ENCODE measurements around the gene PTPRM.

The PTPRM gene

GRCh38 chr18:7740821-7741220 is 173.7 kb downstream of the PTPRM start:
- Histone ChIP-seq H2AFZ (ENCODE audit: low read depth, low read length) (no peak overlapping the region), H2BK5ac (ENCODE audit: low read depth, low read length, poor library complexity, severe bottlenecking) (no peak overlapping the region), H2BK15ac (ENCODE audit: low read depth, poor library complexity, severe bottlenecking) (no peak overlapping the region), H3K18ac (ENCODE audit: low read depth in 1 of 2, low read length in 2 of 2) (no peak overlapping the region), H4K91ac (ENCODE audit: low read length) (no peak overlapping the region), H2BK120ac (ENCODE audit: low read depth, low read length) (no peak overlapping the region), H3K4ac (ENCODE audit: low read depth in 1 of 2, low read length in 2 of 2) (no peak overlapping the region), H3K14ac (ENCODE audit: low read length in 2 of 2) (no peak overlapping the region), H3K4me3 (ENCODE audit: insufficient read depth in 1 of 2, low read depth in 1 of 2, low read length in 2 of 2) (no peak overlapping the region), H3K23ac (ENCODE audit: low read length in 2 of 2) (no peak overlapping the region), H4K8ac (ENCODE audit: low read length) (no peak overlapping the region), H3K4me2 (ENCODE audit: low read length, poor library complexity, severe bottlenecking) (no peak overlapping the region), H3K79me1 (replicated peaks; ENCODE audit: low read length, poor library complexity, severe bottlenecking) (peaks cover 23% of the 10 kb centered on the region), H3K9me3 (ENCODE audit: control insufficient read depth, low read length) (peaks cover 10% of the 10 kb centered on the region), H3K9ac (ENCODE audit: low read length) (no peak overlapping the region), H2BK12ac (ENCODE audit: low read length in 2 of 2) (no peak overlapping the region), H2AK5ac (ENCODE audit: low read length, severe bottlenecking) (no peak overlapping the region), H3K36me3 (ENCODE audit: control insufficient read depth in 1 of 2, insufficient read depth in 2 of 2, low read depth in 1 of 2, low read length in 2 of 2) (no peaks in the 10 kb centered on the region), H3K27me3 (ENCODE audit: control insufficient read depth in 1 of 2, insufficient read depth in 1 of 2, low read length in 2 of 2) (no peaks in the 10 kb centered on the region), H3K4me1 (ENCODE audit: control insufficient read depth, insufficient read depth, low read depth, low read length) (peaks cover 9% of the 10 kb centered on the region), H3K27ac (ENCODE audit: low read length, poor library complexity, severe bottlenecking) (peak overlapping the region; percentile 77)
- WGBS, result 49% methylated on average over 3 of the region's 3 CpGs
- DNase-seq, result peak; percentile 9

GRCh38 chr18:7741640-7742039 is 174.5 kb downstream of the PTPRM start:
- Histone ChIP-seq H2BK15ac (ENCODE audit: low read depth, poor library complexity, severe bottlenecking) (no peak overlapping the region), H3K14ac (ENCODE audit: low read length in 2 of 2) (no peak overlapping the region), H3K4me3 (ENCODE audit: insufficient read depth in 1 of 2, low read depth in 1 of 2, low read length in 2 of 2) (no peak overlapping the region), H3K27me3 (ENCODE audit: control insufficient read depth in 1 of 2, insufficient read depth in 1 of 2, low read length in 2 of 2) (no peaks in the 10 kb centered on the region), H3K79me1 (replicated peaks; ENCODE audit: low read length, poor library complexity, severe bottlenecking) (peaks cover 23% of the 10 kb centered on the region), H2BK5ac (ENCODE audit: low read depth, low read length, poor library complexity, severe bottlenecking) (no peak overlapping the region), H4K91ac (ENCODE audit: low read length) (no peak overlapping the region), H3K36me3 (ENCODE audit: control insufficient read depth in 1 of 2, insufficient read depth in 2 of 2, low read depth in 1 of 2, low read length in 2 of 2) (no peaks in the 10 kb centered on the region), H3K23ac (ENCODE audit: low read length in 2 of 2) (no peak overlapping the region), H3K4me1 (ENCODE audit: control insufficient read depth, insufficient read depth, low read depth, low read length) (peaks cover 9% of the 10 kb centered on the region), H3K9ac (ENCODE audit: low read length) (no peak overlapping the region), H2AFZ (ENCODE audit: low read depth, low read length) (no peak overlapping the region), H3K18ac (ENCODE audit: low read depth in 1 of 2, low read length in 2 of 2) (no peak overlapping the region), H3K27ac (ENCODE audit: low read length, poor library complexity, severe bottlenecking) (no peak overlapping the region), H2AK5ac (ENCODE audit: low read length, severe bottlenecking) (no peak overlapping the region), H3K4ac (ENCODE audit: low read depth in 1 of 2, low read length in 2 of 2) (no peak overlapping the region), H3K4me2 (ENCODE audit: low read length, poor library complexity, severe bottlenecking) (no peak overlapping the region), H3K9me3 (ENCODE audit: control insufficient read depth, low read length) (peaks cover 18% of the 10 kb centered on the region), H2BK12ac (ENCODE audit: low read length in 2 of 2) (no peak overlapping the region), H4K8ac (ENCODE audit: low read length) (no peak overlapping the region), H2BK120ac (ENCODE audit: low read depth, low read length) (no peak overlapping the region)
- no peak for DNase-seq

GRCh38 chr18:7742224-7742623 is 175.1 kb downstream of the PTPRM start:
- Histone ChIP-seq H3K4ac (ENCODE audit: low read depth in 1 of 2, low read length in 2 of 2) (no peak overlapping the region), H3K27ac (ENCODE audit: low read length, poor library complexity, severe bottlenecking) (no peak overlapping the region)

DNA sequence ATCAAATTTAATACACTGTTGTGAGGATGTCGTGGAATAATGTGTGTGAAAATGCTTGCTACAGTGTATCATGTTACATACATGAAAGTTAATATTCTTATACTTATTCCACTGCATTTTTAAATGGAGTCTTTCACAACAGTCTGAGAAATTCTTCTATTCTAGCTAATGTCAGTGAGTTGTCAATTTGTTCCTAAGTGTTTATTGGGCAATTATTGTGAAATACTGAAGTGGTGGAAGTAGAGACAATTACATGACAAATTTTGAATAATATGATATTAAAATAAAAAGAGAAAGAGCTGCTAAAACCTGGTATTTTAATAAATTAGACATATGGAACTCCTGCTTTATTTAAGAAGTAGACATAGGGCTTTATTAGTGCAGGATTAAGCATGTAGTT is 176.1 kb downstream of the PTPRM start:
- Histone ChIP-seq H4K91ac (ENCODE audit: low read length) (no peak overlapping the region), H3K4me1 (ENCODE audit: control insufficient read depth, insufficient read depth, low read depth, low read length) (peaks cover 5% of the 10 kb centered on the region), H3K14ac (ENCODE audit: low read length in 2 of 2) (no peak overlapping the region), H3K36me3 (ENCODE audit: control insufficient read depth in 1 of 2, insufficient read depth in 2 of 2, low read depth in 1 of 2, low read length in 2 of 2) (no peaks in the 10 kb centered on the region), H3K18ac (ENCODE audit: low read depth in 1 of 2, low read length in 2 of 2) (no peak overlapping the region), H3K9me3 (ENCODE audit: control insufficient read depth, low read length) (peaks cover 23% of the 10 kb centered on the region), H2AFZ (ENCODE audit: low read depth, low read length) (no peak overlapping the region), H3K23ac (ENCODE audit: low read length in 2 of 2) (no peak overlapping the region), H3K9ac (ENCODE audit: low read length) (no peak overlapping the region), H2BK120ac (ENCODE audit: low read depth, low read length) (no peak overlapping the region), H2BK12ac (ENCODE audit: low read length in 2 of 2) (no peak overlapping the region), H3K4me2 (ENCODE audit: low read length, poor library complexity, severe bottlenecking) (no peak overlapping the region), H3K4ac (ENCODE audit: low read depth in 1 of 2, low read length in 2 of 2) (no peak overlapping the region), H4K8ac (ENCODE audit: low read length) (no peak overlapping the region), H2BK15ac (ENCODE audit: low read depth, poor library complexity, severe bottlenecking) (no peak overlapping the region), H2AK5ac (ENCODE audit: low read length, severe bottlenecking) (no peak overlapping the region), H3K4me3 (ENCODE audit: insufficient read depth in 1 of 2, low read depth in 1 of 2, low read length in 2 of 2) (no peak overlapping the region), H3K27me3 (ENCODE audit: control insufficient read depth in 1 of 2, insufficient read depth in 1 of 2, low read length in 2 of 2) (no peaks in the 10 kb centered on the region), H3K79me1 (replicated peaks; ENCODE audit: low read length, poor library complexity, severe bottlenecking) (peaks cover 34% of the 10 kb centered on the region), H3K27ac (ENCODE audit: low read length, poor library complexity, severe bottlenecking) (no peak overlapping the region), H2BK5ac (ENCODE audit: low read depth, low read length, poor library complexity, severe bottlenecking) (no peak overlapping the region)
- DNase-seq, result no peak
- no CpG with 5 or more reads among the region's 1 CpG for WGBS

More at GRCh38 chr18:7742224-7742623, 175.1 kb downstream of the PTPRM start:
- no peak overlapping the region for H4K91ac ChIP-seq (ENCODE audit: low read length)
- H3K9me3 ChIP-seq (ENCODE audit: control insufficient read depth, low read length), result peaks cover 23% of the 10 kb centered on the region
- WGBS, result 100% methylated on average over 1 of the region's 2 CpGs
- H2BK120ac ChIP-seq (ENCODE audit: low read depth, low read length), result no peak overlapping the region
- H3K4me2 ChIP-seq (ENCODE audit: low read length, poor library complexity, severe bottlenecking), result no peak overlapping the region
- no peak overlapping the region for H3K18ac ChIP-seq (ENCODE audit: low read depth in 1 of 2, low read length in 2 of 2)
- DNase-seq, result no peak
- no peak overlapping the region for H3K14ac ChIP-seq (ENCODE audit: low read length in 2 of 2)
- H2AK5ac ChIP-seq (ENCODE audit: low read length, severe bottlenecking), result no peak overlapping the region
- no peak overlapping the region for H2BK12ac ChIP-seq (ENCODE audit: low read length in 2 of 2)
- no peak overlapping the region for H2AFZ ChIP-seq (ENCODE audit: low read depth, low read length)
- no peaks in the 10 kb centered on the region for H3K27me3 ChIP-seq (ENCODE audit: control insufficient read depth in 1 of 2, insufficient read depth in 1 of 2, low read length in 2 of 2)
- no peak overlapping the region for H3K23ac ChIP-seq (ENCODE audit: low read length in 2 of 2)
- no peak overlapping the region for H4K8ac ChIP-seq (ENCODE audit: low read length)
- no peak overlapping the region for H3K9ac ChIP-seq (ENCODE audit: low read length)
- no peak overlapping the region for H3K4me3 ChIP-seq (ENCODE audit: insufficient read depth in 1 of 2, low read depth in 1 of 2, low read length in 2 of 2)
- peaks cover 28% of the 10 kb centered on the region for H3K79me1 ChIP-seq (replicated peaks; ENCODE audit: low read length, poor library complexity, severe bottlenecking)
- no peak overlapping the region for H2BK15ac ChIP-seq (ENCODE audit: low read depth, poor library complexity, severe bottlenecking)
- H2BK5ac ChIP-seq (ENCODE audit: low read depth, low read length, poor library complexity, severe bottlenecking), result no peak overlapping the region
- no peaks in the 10 kb centered on the region for H3K36me3 ChIP-seq (ENCODE audit: control insufficient read depth in 1 of 2, insufficient read depth in 2 of 2, low read depth in 1 of 2, low read length in 2 of 2)
- peaks cover 6% of the 10 kb centered on the region for H3K4me1 ChIP-seq (ENCODE audit: control insufficient read depth, insufficient read depth, low read depth, low read length)

All from mesenchymal stem cell (in vitro differentiated cells and primary cell).